Measurements from ENCODE around the gene SLC39A2. TPM values are rescaled to one million over a fixed set of nuclear protein-coding genes. Genes with fewer than 3 reads are reported as not detected.

The SLC39A2 gene
- total RNA-seq, 1 experiment from 2014 or later: not detected

GRCh38 chr14:21018781-21019180, 19.7 kb downstream of the SLC39A2 start:
- Mint-ChIP-seq H3K4me3 (ENCODE audit: unreplicated experiment) (no peak overlapping the region), H3K27me3 (ENCODE audit: insufficient read depth, unreplicated experiment) (peaks cover 27% of the 10 kb centered on the region), H3K4me1 (ENCODE audit: insufficient read depth, unreplicated experiment) (peaks cover 7% of the 10 kb centered on the region), H3K9me3 (ENCODE audit: unreplicated experiment) (no peaks in the 10 kb centered on the region), H3K27ac (ENCODE audit: low read depth, unreplicated experiment) (no peak overlapping the region), H3K36me3 (ENCODE audit: insufficient read depth, unreplicated experiment) (no peaks in the 10 kb centered on the region)
- TF ChIP-seq CTCF (IDR thresholded peaks at IDR 0.05; ENCODE audit: unreplicated experiment): no peak
- ChIA-PET POLR2A (no interaction called here), CTCF (interaction anchor here (0.7 to 14.8 kb wide), 13 partner anchors 8 to 222 kb away, joined by 3 to 391 read pairs (median 8); partner anchors contain the start of genes RNASE7, SLC39A2 and TMEM253)
- no peak for DNase-seq (ENCODE audit: unreplicated experiment)
- intact Hi-C loops (cut with micrococcal nuclease): no loop called here
- no TSS peak for BruUV-seq (replicated peaks)

GRCh38 chr14:21019366-21019765, 20.3 kb downstream of the SLC39A2 start:
- Mint-ChIP-seq H3K36me3 (ENCODE audit: insufficient read depth, unreplicated experiment) (no peaks in the 10 kb centered on the region), H3K4me3 (ENCODE audit: unreplicated experiment) (no peak overlapping the region), H3K4me1 (ENCODE audit: insufficient read depth, unreplicated experiment) (peaks cover 7% of the 10 kb centered on the region), H3K27me3 (ENCODE audit: insufficient read depth, unreplicated experiment) (peaks cover 21% of the 10 kb centered on the region), H3K27ac (ENCODE audit: low read depth, unreplicated experiment) (no peak overlapping the region), H3K9me3 (ENCODE audit: unreplicated experiment) (no peaks in the 10 kb centered on the region)
- BruUV-seq (replicated peaks): no TSS peak
- CTCF ChIA-PET: interaction anchor here (1.0 to 14.8 kb wide), 10 partner anchors 8 to 183 kb away, joined by 3 to 391 read pairs (median 14); partner anchors contain the start of genes RNASE7, SLC39A2 and TMEM253
- TF ChIP-seq CTCF (IDR thresholded peaks at IDR 0.05; ENCODE audit: unreplicated experiment): no peak
- intact Hi-C loops (cut with micrococcal nuclease): no loop called here
- no peak for DNase-seq (ENCODE audit: unreplicated experiment)
- POLR2A ChIA-PET: no interaction called here

GRCh38 chr14:21020977-21021545, 22.0 kb downstream of the SLC39A2 start:
- Mint-ChIP-seq H3K9me3 (ENCODE audit: unreplicated experiment) (no peaks in the 10 kb centered on the region), H3K27ac (ENCODE audit: low read depth, unreplicated experiment) (no peak overlapping the region), H3K27me3 (ENCODE audit: insufficient read depth, unreplicated experiment) (peaks cover 20% of the 10 kb centered on the region), H3K36me3 (ENCODE audit: insufficient read depth, unreplicated experiment) (no peaks in the 10 kb centered on the region), H3K4me1 (ENCODE audit: insufficient read depth, unreplicated experiment) (no peaks in the 10 kb centered on the region), H3K4me3 (ENCODE audit: unreplicated experiment) (no peak overlapping the region)
- POLR2A ChIA-PET: interaction anchor here (0.6 to 0.8 kb wide), 2 partner anchors 16 to 19 kb away, joined by 3 read pairs; no protein-coding TSS in a partner anchor
- CTCF ChIA-PET: interaction anchor here (0.7 to 14.8 kb wide), 9 partner anchors 11 to 87 kb away, joined by 4 to 391 read pairs (median 7); partner anchors contain the start of genes RNASE7 and TMEM253
- intact Hi-C loops (cut with micrococcal nuclease): no loop called here
- no TSS peak for BruUV-seq (replicated peaks)
- DNase-seq (ENCODE audit: unreplicated experiment): no peak
- TF ChIP-seq CTCF (IDR thresholded peaks at IDR 0.05; ENCODE audit: unreplicated experiment): no peak

GRCh38 chr14:21022686-21023085, 23.6 kb downstream of the SLC39A2 start:
- no peak for TF ChIP-seq CTCF (IDR thresholded peaks at IDR 0.05; ENCODE audit: unreplicated experiment)
- no peak overlapping the region for H3K4me3 Mint-ChIP-seq (ENCODE audit: unreplicated experiment)
- ChIA-PET POLR2A (interaction anchor here (0.6 kb wide), 1 partner anchor 61 kb away, joined by 5 read pairs; no protein-coding TSS in a partner anchor), CTCF (interaction anchor here (1.2 to 14.8 kb wide), 5 partner anchors 8 to 167 kb away, joined by 4 to 391 read pairs (median 25); partner anchors contain the start of gene RNASE7)
- no TSS peak for BruUV-seq (replicated peaks)
- H3K27me3 Mint-ChIP-seq (ENCODE audit: insufficient read depth, unreplicated experiment): peaks cover 20% of the 10 kb centered on the region
- DNase-seq (ENCODE audit: unreplicated experiment): no peak
- intact Hi-C loops (cut with micrococcal nuclease): no loop called here
- H3K9me3 Mint-ChIP-seq (ENCODE audit: unreplicated experiment): no peaks in the 10 kb centered on the region
- no peaks in the 10 kb centered on the region for H3K36me3 Mint-ChIP-seq (ENCODE audit: insufficient read depth, unreplicated experiment)
- no peaks in the 10 kb centered on the region for H3K4me1 Mint-ChIP-seq (ENCODE audit: insufficient read depth, unreplicated experiment)
- H3K27ac Mint-ChIP-seq (ENCODE audit: low read depth, unreplicated experiment): no peak overlapping the region

Data from MCF 10A (cell line).